HG03342 (cell line): ENCODE data around the gene STK36.
A peak's percentile ranks its signal among the peaks of the same experiment; 100 is the strongest.

Experiments used
- ATAC-seq: cut with Tn5 transposase; IDR thresholded peaks from one replicate; pipeline ENCODE4 v1.9.1; 2021; ENCODE audit warnings: mild to moderate bottlenecking, moderate library complexity; ENCODE audit not compliant: unreplicated experiment

The STK36 gene

GRCh38 chr2:218671654-218672566 is at the start of gene STK36, which contains the start of gene RNF25:
Gene STK36, plus strand, starts transcription at chr2:218672086. Its CDS starts 744 bp downstream, at chr2:218672830.
Gene RNF25, minus strand, starts transcription at chr2:218672002. Its CDS starts 32 bp downstream, at chr2:218671970.
- peak; percentile 98 for ATAC-seq

GRCh38 chr2:218622606-218623365 is 49.1 kb upstream of the STK36 start:
- no peak for ATAC-seq

- ATAC-seq = no peak
Observed at GRCh38 chr2:218623366-218623705, 48.5 kb upstream of the STK36 start.

- no peak for ATAC-seq
Observed at GRCh38 chr2:218626369-218626768, 45.5 kb upstream of the STK36 start.

- no peak for ATAC-seq
Observed at GRCh38 chr2:218627939-218628338, 43.9 kb upstream of the STK36 start.

GRCh38 chr2:218631837-218632236 is 40.0 kb upstream of the STK36 start:
- ATAC-seq = no peak

GRCh38 chr2:218635719-218636118 is 36.2 kb upstream of the STK36 start:
- ATAC-seq = no peak

- ATAC-seq = no peak
Observed at GRCh38 chr2:218638372-218638771, 33.5 kb upstream of the STK36 start.

GRCh38 chr2:218642121-218642656 is 29.7 kb upstream of the STK36 start:
- no peak for ATAC-seq

GRCh38 chr2:218642786-218643185 is 29.1 kb upstream of the STK36 start:
- no peak for ATAC-seq

- no peak for ATAC-seq
Observed at GRCh38 chr2:218643751-218644310, 28.1 kb upstream of the STK36 start.

GRCh38 chr2:218644721-218645120 is 27.2 kb upstream of the STK36 start:
- no peak for ATAC-seq

GRCh38 chr2:218645126-218645525 is 26.8 kb upstream of the STK36 start:
- peak; percentile 61 for ATAC-seq

- no peak for ATAC-seq
Observed at GRCh38 chr2:218648088-218648786, 23.6 kb upstream of the STK36 start.

- no peak for ATAC-seq
Observed at GRCh38 chr2:218648787-218649100, 23.1 kb upstream of the STK36 start.

GRCh38 chr2:218655751-218656150 is 16.1 kb upstream of the STK36 start:
- no peak for ATAC-seq

- peak; percentile 39 for ATAC-seq
Observed at GRCh38 chr2:218658671-218659257, 13.1 kb upstream of the STK36 start.

- ATAC-seq = peak; percentile 94
Observed at GRCh38 chr2:218659258-218659987, 12.5 kb upstream of the STK36 start, which contains the start of the genes BCS1L and ZNF142. Gene BCS1L, plus strand, starts transcription at chr2:218659683. Its CDS starts 1,305 bp downstream, at chr2:218660988. Gene ZNF142, minus strand, starts transcription at chr2:218659623. Its CDS starts 3,194 bp downstream, at chr2:218656429.

GRCh38 chr2:218659988-218660358 is 11.9 kb upstream of the STK36 start:
- no peak for ATAC-seq

- ATAC-seq = no peak
Observed at GRCh38 chr2:218662377-218662776, 9.5 kb upstream of the STK36 start.
